AG09309 (cell line): Measurements from ENCODE around the gene MAP3K13.
A peak's percentile ranks its signal among the peaks of the same experiment; 100 is the strongest.

Source experiments
- DNase-seq: peaks from one replicate; pipeline ENCODE4 v3.0.0-alpha.2; 2010; ENCODE audit warnings: low read depth
- H3K4me3 ChIP-seq: 2 replicates; pipeline ENCODE4 v1.5.1; 2011; ENCODE audit warnings: mild to moderate bottlenecking, low read depth, low read length, moderate library complexity; ENCODE audit not compliant: control insufficient read depth
- TF ChIP-seq, protein P1 (sequence below): IDR thresholded peaks from 2 replicates; pipeline ENCODE4 v1.5.1; 2011; ENCODE audit warnings: mild to moderate bottlenecking, low read depth, low read length, inconsistent platforms; ENCODE audit not compliant: insufficient read depth, control insufficient read depth; ENCODE audit errors: missing control alignments

MAP3K13 gene, protein sequence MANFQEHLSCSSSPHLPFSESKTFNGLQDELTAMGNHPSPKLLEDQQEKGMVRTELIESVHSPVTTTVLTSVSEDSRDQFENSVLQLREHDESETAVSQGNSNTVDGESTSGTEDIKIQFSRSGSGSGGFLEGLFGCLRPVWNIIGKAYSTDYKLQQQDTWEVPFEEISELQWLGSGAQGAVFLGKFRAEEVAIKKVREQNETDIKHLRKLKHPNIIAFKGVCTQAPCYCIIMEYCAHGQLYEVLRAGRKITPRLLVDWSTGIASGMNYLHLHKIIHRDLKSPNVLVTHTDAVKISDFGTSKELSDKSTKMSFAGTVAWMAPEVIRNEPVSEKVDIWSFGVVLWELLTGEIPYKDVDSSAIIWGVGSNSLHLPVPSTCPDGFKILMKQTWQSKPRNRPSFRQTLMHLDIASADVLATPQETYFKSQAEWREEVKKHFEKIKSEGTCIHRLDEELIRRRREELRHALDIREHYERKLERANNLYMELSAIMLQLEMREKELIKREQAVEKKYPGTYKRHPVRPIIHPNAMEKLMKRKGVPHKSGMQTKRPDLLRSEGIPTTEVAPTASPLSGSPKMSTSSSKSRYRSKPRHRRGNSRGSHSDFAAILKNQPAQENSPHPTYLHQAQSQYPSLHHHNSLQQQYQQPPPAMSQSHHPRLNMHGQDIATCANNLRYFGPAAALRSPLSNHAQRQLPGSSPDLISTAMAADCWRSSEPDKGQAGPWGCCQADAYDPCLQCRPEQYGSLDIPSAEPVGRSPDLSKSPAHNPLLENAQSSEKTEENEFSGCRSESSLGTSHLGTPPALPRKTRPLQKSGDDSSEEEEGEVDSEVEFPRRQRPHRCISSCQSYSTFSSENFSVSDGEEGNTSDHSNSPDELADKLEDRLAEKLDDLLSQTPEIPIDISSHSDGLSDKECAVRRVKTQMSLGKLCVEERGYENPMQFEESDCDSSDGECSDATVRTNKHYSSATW

DNA sequence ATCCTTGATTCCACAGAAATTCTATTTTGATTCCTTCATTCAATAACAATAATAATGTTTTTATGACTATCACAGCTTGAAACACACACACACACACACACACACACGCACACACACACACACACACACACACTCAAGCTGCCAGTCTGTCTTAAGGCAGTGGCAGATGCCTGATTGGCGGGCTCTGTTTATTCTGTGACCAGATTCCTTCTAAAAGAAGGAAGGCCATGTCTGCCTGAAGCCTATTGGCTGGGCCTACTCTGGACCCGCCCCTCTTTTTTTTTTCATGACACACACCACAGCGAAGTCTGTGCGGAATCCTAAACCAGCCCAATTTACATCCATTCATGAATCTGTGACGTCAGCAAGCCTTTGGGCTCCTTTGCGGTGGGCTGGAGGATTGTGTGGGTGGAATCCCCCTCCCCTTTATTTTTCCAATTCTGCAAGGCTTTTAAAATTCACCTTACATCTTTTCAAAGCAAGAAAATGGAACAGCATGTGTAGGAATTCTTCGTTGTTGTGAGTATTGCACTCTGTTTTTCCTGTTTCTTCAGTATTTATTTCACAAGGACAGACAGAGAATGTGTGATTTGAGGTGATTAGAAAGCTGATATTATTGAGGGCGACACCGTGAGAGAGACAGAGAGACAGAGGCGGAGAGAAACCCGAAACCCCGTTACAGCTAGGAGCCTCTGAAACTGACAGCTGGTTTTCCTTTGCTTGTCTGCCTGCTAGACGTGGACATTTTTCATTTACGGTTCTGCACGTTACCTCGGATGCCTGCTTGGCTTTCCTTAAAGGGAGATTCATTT, at the start of gene MAP3K13:
Gene MAP3K13 (plus strand): TSS at position 287 of the 812 bp plus-strand sequence. CDS start 65,446 bp downstream, outside the sequence.
- peak; percentile 85 for DNase-seq
- H3K4me3 ChIP-seq = peak within 1 kb of the TSS; percentile 53
- TF ChIP-seq, protein P1, sequence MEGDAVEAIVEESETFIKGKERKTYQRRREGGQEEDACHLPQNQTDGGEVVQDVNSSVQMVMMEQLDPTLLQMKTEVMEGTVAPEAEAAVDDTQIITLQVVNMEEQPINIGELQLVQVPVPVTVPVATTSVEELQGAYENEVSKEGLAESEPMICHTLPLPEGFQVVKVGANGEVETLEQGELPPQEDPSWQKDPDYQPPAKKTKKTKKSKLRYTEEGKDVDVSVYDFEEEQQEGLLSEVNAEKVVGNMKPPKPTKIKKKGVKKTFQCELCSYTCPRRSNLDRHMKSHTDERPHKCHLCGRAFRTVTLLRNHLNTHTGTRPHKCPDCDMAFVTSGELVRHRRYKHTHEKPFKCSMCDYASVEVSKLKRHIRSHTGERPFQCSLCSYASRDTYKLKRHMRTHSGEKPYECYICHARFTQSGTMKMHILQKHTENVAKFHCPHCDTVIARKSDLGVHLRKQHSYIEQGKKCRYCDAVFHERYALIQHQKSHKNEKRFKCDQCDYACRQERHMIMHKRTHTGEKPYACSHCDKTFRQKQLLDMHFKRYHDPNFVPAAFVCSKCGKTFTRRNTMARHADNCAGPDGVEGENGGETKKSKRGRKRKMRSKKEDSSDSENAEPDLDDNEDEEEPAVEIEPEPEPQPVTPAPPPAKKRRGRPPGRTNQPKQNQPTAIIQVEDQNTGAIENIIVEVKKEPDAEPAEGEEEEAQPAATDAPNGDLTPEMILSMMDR = no peak

DNA sequence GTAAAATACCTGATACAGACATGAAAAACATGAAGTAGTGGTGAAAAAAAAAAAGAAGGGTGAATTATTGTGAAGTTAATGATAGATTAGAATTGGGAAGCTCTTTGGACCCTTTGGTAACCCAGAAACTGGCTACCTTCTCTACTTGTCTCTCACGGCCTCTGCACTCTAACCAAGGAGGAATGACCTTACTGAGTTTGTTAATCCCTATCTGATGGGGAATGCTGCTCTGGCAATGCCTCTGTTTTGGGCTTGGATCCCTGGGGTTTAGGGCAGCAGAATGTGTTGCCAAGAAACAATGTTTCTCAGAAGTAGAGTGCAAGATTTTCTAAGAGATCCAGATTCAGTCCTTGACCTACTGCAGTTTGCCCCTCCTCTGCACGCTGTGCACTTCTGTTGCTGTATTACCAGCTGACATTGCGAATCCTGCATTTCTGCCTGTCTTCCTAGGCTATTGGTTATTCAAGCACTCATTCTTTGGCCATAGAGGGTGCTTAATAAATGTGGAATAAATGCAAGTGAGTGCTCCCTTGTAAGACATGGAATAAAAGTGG, 49.2 kb upstream of the MAP3K13 start:
- no peak for DNase-seq
- H3K4me3 ChIP-seq = no peak overlapping the region
- TF ChIP-seq, protein P1 = no peak

DNA sequence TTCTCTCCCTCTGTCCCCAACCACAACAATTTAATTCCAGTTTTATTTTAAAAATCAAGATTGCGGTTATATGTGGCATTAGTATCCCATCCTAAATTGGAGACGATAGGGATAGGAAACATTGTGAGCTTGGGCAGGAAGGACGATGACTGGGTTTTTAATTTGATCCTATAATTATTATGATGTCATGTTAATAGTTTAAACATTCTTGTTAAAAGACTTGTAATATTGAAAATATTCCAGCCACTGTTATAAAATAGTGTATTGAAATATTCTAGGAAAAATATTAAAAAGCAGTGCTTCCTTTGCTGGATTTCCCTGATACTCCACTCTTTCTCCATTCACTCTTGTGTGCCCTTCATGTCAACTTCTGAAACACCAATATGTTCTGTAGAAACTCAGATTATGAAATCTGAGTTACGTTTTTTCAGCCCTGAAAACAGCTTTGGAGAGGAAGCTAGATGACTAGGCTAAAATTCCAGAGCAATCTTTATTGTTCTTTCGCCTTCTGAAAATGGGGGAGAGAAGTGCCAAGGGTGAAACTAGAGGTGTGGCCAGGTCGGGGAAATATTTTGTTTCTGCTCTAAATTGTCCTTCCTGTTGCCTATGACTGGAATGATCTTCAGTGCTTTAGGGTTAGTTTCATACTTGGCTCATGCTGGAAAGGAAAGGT, 46.1 kb upstream of the MAP3K13 start:
- no peak for DNase-seq
- TF ChIP-seq, protein P1 = no peak
- no peak overlapping the region for H3K4me3 ChIP-seq

DNA sequence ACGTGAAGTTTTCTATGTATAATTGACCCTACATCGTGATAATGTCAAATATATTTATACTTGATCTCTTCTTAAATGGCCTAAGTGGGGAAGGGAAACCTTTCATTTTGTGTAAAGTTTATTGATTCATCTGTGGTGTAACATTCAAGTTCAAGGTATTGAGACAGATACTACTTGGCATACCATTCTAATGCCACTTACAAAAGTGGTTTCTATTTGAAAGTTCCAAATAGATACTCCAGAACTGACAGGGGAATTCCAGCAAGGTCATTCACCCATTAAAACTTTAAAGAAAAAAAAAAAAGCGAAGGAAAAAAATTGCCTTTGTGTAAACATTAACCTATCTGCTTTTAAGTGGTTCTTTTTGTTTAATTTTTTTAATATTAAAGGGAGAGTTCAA, 45.3 kb upstream of the MAP3K13 start:
- no peak overlapping the region for H3K4me3 ChIP-seq
- DNase-seq = no peak
- TF ChIP-seq, protein P1 = no peak

DNA sequence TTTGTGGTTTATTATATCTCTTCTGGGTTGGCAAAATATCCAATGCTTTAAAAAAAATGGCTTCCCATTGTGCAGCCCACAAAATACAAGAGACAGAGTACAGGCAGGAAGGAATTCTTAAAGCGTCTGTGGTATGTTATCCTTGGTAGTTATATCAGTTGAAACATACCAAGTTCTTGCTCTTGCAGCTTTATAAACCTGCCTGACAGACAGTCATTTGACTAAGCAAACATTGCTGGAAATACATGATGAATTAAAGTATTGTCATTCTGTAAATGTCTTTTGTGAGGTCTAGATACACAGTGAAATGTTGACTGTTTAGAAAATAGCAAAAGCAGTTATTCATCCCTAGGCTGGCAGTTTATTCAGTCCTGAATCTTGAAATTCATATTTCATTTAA, 44.8 kb upstream of the MAP3K13 start:
- H3K4me3 ChIP-seq = no peak overlapping the region
- TF ChIP-seq, protein P1 = no peak
- peak; percentile 5 for DNase-seq

DNA sequence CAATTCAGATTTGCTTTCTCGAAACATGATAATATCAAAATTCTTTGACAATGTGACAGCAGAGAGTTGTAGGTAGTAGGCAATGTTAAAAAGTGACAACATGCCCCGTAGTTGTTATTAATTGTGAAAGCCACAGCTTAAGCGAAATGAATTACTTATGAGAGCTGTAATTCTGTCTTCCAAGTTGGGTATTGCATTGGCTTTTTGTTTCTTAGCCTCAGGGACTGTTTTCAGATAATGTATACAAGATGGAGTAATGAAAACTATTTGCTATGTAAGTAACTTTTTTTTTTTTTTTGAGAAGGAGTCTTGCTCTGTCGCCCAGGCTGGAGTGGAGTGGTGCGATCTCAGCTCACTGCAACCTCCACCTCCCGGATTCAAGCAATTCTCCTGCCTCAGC, 43.1 kb upstream of the MAP3K13 start:
- H3K4me3 ChIP-seq = no peak overlapping the region
- DNase-seq = no peak
- TF ChIP-seq, protein P1 = no peak
